Esophagus squamous epithelium (tissue), 4 donors: ENCODE data around the gene PRDM10.

ENCODE experiments used
- CTCF ChIP-seq, 6 experiments: fragments of 450-650 bp in 4 of 6; fragments of 200-600 bp in 2 of 6; sonication (generic) in 2 of 6; IDR thresholded peaks; one replicate each; pipeline ENCODE4 v1.5.1; 2016 to 2019; ENCODE audit warnings: antibody characterized with exemption in 6 of 6, mild to moderate bottlenecking in 4 of 6, moderate library complexity in 4 of 6
- POLR2A ChIP-seq, 4 donors: fragments of 450-650 bp; IDR thresholded peaks; one replicate each; pipeline ENCODE4 v1.6.1; 2017; ENCODE audit warnings: antibody characterized with exemption in 4 of 4, mild to moderate bottlenecking in 4 of 4, moderate library complexity in 3 of 4

- no peak for TF ChIP-seq CTCF (IDR thresholded peaks at IDR 0.05)
- no peak for TF ChIP-seq POLR2A (IDR thresholded peaks at IDR 0.05)
Observed at GRCh38 chr11:130031945-130032344, 29.3 kb upstream of the PRDM10 start.
